ENCODE data around the gene GAB2. TPM values are rescaled to one million over a fixed set of nuclear protein-coding genes. Genes with fewer than 3 reads are reported as not detected.

GAB2 gene
- total and polyA plus RNA-seq, 2 of the 13 experiments (the other 11 are each of a cell fraction or from before 2014, with no cell fraction given), result 4.1 to 8.6 TPM

DNA sequence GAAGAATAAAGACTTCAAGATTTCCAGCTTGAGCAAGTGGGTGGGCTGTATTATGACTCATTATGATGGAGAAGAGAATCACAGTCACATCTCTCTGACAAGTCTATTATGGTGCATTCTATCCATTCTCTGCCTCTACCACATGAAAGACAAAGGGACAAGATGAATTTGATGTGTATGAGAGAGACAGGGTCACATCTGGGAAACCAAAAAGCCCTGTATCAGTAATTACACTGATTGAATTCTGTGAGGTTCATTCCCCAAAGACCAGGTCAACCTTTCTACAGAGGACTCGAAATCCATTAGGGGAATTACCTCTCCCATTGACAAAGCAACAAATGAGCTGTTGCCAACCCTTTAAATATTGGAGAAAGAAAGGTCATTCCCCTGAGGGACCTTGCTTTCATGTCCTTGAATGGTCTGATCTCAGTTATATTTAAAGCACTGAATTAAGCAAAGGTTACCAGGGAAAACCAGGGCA is 119.3 kb downstream of the GAB2 start:
- no peak overlapping the region for H2AFZ ChIP-seq (ENCODE audit: low read length)
- H3K27ac ChIP-seq (ENCODE audit: extremely low read length, insufficient read depth, low read length), result no peak overlapping the region
- no TSS peak for BruUV-seq (replicated peaks)
- CTCF ChIA-PET (ENCODE audit: low intra/inter-chr PET ratio, low total read pairs), result no interaction called here
- H3K4me3 ChIP-seq (replicated peaks in 1 of 3; ENCODE audit: insufficient read depth in 1 of 3, low read depth in 2 of 3, low read length in 3 of 3), result no peak overlapping the region
- no peaks in the 10 kb centered on the region for H3K79me2 ChIP-seq (ENCODE audit: insufficient read depth, low read length)
- POLR2A ChIA-PET, result no interaction called here
- no peaks in the 10 kb centered on the region for H3K36me3 ChIP-seq (replicated peaks in 1 of 2; ENCODE audit: control insufficient read depth in 1 of 2, insufficient read depth in 2 of 2, low read length in 2 of 2)
- TF ChIP-seq KDM4B (CRISPR knock-in tag; IDR thresholded peaks at IDR 0.05) (no peak), MEIS1 (CRISPR knock-in tag; IDR thresholded peaks at IDR 0.05; ENCODE audit: borderline replicate concordance) (no peak), SMARCE1 (IDR thresholded peaks at IDR 0.05; ENCODE audit: borderline replicate concordance) (no peak), TCF12 (IDR thresholded peaks at IDR 0.05) (no peak), TCF12 (CRISPR knock-in tag; IDR thresholded peaks at IDR 0.05) (no peak), ZNF530 (CRISPR knock-in tag; IDR thresholded peaks at IDR 0.05; ENCODE audit: low read depth) (no peak), SCMH1 (CRISPR knock-in tag; IDR thresholded peaks at IDR 0.05; ENCODE audit: borderline replicate concordance) (no peak), ZNF703 (CRISPR knock-in tag; IDR thresholded peaks at IDR 0.05; ENCODE audit: borderline replicate concordance) (no peak), ZNF512B (CRISPR knock-in tag; IDR thresholded peaks at IDR 0.05; ENCODE audit: borderline replicate concordance) (no peak), FOXM1 (CRISPR knock-in tag; IDR thresholded peaks at IDR 0.05) (no peak)
- TF ChIP-seq, protein P1, sequence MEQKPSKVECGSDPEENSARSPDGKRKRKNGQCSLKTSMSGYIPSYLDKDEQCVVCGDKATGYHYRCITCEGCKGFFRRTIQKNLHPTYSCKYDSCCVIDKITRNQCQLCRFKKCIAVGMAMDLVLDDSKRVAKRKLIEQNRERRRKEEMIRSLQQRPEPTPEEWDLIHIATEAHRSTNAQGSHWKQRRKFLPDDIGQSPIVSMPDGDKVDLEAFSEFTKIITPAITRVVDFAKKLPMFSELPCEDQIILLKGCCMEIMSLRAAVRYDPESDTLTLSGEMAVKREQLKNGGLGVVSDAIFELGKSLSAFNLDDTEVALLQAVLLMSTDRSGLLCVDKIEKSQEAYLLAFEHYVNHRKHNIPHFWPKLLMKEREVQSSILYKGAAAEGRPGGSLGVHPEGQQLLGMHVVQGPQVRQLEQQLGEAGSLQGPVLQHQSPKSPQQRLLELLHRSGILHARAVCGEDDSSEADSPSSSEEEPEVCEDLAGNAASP (CRISPR knock-in tag; IDR thresholded peaks at IDR 0.05; ENCODE audit: borderline replicate concordance), result no peak
- H4K20me1 ChIP-seq (ENCODE audit: insufficient read depth, low read length), result no peaks in the 10 kb centered on the region
- no peak overlapping the region for H3K9ac ChIP-seq (ENCODE audit: insufficient read depth, low read depth, low read length)
- no peaks in the 10 kb centered on the region for H3K9me3 ChIP-seq (ENCODE audit: low read length)
- ATAC-seq, result no peak
- H3K4me2 ChIP-seq (ENCODE audit: low read depth, low read length), result no peak overlapping the region
- H3K4me1 ChIP-seq (ENCODE audit: insufficient read depth, low read length), result peaks cover 44% of the 10 kb centered on the region
- no peak for FAIRE-seq
- WGBS (ENCODE audit: low lambda C conversion rate), result 100% methylated on average over 1 of the region's 1 CpG
- H3K27me3 ChIP-seq (ENCODE audit: control insufficient read depth in 1 of 2, insufficient read depth in 2 of 2, low read length in 2 of 2), result no peaks in the 10 kb centered on the region
- no peak for DNase-seq (ENCODE audit: low spot score)
- in situ Hi-C loops (cut with HindIII; ENCODE audit: extremely low pct_ligation_motif_present, low pct_unique_long_range_greater_than_20kb), result no loop called here
- intact Hi-C loops (cut with micrococcal nuclease; ENCODE audit: unreplicated experiment), result no loop called here
